HG03103 (cell line): Measurements from ENCODE around the gene ICE2.

ENCODE experiments used
- ATAC-seq: cut with Tn5 transposase; IDR thresholded peaks from one replicate; pipeline ENCODE4 v1.9.1; 2021; ENCODE audit warnings: low read depth; ENCODE audit not compliant: unreplicated experiment

The ICE2 gene

GRCh38 chr15:60478566-60479360 is at the start of gene ICE2:
Gene ICE2 (minus strand): TSS chr15:60479142. CDS start chr15:60477977, 1,165 bp downstream.
- peak; percentile 80 for ATAC-seq

GRCh38 chr15:60528530-60528929 is 49.6 kb upstream of the ICE2 start:
- ATAC-seq, result no peak

- no peak for ATAC-seq
Observed at GRCh38 chr15:60527456-60527855, 48.5 kb upstream of the ICE2 start.

GRCh38 chr15:60526127-60526616 is 47.2 kb upstream of the ICE2 start:
- ATAC-seq, result no peak

GRCh38 chr15:60525341-60526039 is 46.5 kb upstream of the ICE2 start:
- no peak for ATAC-seq

- no peak for ATAC-seq
Observed at GRCh38 chr15:60523056-60523455, 44.1 kb upstream of the ICE2 start.

- no peak for ATAC-seq
Observed at GRCh38 chr15:60520825-60521368, 42.0 kb upstream of the ICE2 start.

GRCh38 chr15:60520013-60520824 is 41.3 kb upstream of the ICE2 start:
- ATAC-seq, result no peak

GRCh38 chr15:60519218-60519617 is 40.3 kb upstream of the ICE2 start:
- no peak for ATAC-seq

GRCh38 chr15:60518511-60518910 is 39.6 kb upstream of the ICE2 start:
- no peak for ATAC-seq

- ATAC-seq, result no peak
Observed at GRCh38 chr15:60514261-60514881, 35.4 kb upstream of the ICE2 start.

- no peak for ATAC-seq
Observed at GRCh38 chr15:60513676-60514075, 34.7 kb upstream of the ICE2 start.

- no peak for ATAC-seq
Observed at GRCh38 chr15:60512937-60513336, 34.0 kb upstream of the ICE2 start.

- no peak for ATAC-seq
Observed at GRCh38 chr15:60511351-60512031, 32.5 kb upstream of the ICE2 start.

GRCh38 chr15:60510006-60510405 is 31.1 kb upstream of the ICE2 start:
- no peak for ATAC-seq

GRCh38 chr15:60509470-60509869 is 30.5 kb upstream of the ICE2 start:
- ATAC-seq, result no peak

GRCh38 chr15:60508442-60508841 is 29.5 kb upstream of the ICE2 start:
- ATAC-seq, result no peak

- ATAC-seq, result peak; percentile 86
Observed at GRCh38 chr15:60507596-60508424, 28.9 kb upstream of the ICE2 start.

- no peak for ATAC-seq
Observed at GRCh38 chr15:60496853-60497252, 17.9 kb upstream of the ICE2 start.
